HEK293T (cell line): ENCODE data around the gene SMIM10L1.

ENCODE experiments used
- CTCF ChIA-PET: fragments of 350-600 bp; formaldehyde crosslinking; extraction: SDS; loops from one replicate; lab custom pipeline; 2021; ENCODE audit warnings: antibody characterized with exemption, inconsistent platforms; lab: Yijun Ruan, JAX
- POLR2A ChIA-PET: fragments of 350-600 bp; formaldehyde crosslinking; extraction: SDS; loops from one replicate; lab custom pipeline; 2020; ENCODE audit warnings: antibody characterized with exemption, inconsistent platforms; lab: Yijun Ruan, JAX
- DNase-seq: peaks from one replicate; pipeline ENCODE4 v3.0.0; 2012; ENCODE audit warnings: mixed read lengths; ENCODE audit errors: extremely low spot score
- ARNT ChIP-seq: fragments of 450-650 bp; IDR thresholded peaks from 2 replicates; pipeline ENCODE4 v1.6.1; 2017; ENCODE audit warnings: mild to moderate bottlenecking
- BHLHE40 ChIP-seq: fragments of 450-650 bp; IDR thresholded peaks from 2 replicates; pipeline ENCODE4 v1.6.1; 2016; ENCODE audit warnings: mild to moderate bottlenecking, moderate library complexity, borderline replicate concordance
- CTBP1 ChIP-seq: fragments of 450-650 bp; IDR thresholded peaks from 2 replicates; pipeline ENCODE4 v1.6.1; 2016; ENCODE audit warnings: borderline replicate concordance
- ELF4 ChIP-seq: fragments of 450-650 bp; IDR thresholded peaks from 2 replicates; pipeline ENCODE4 v1.6.1; 2017; ENCODE audit warnings: antibody characterized with exemption
- FOXA1 ChIP-seq: fragments of 450-650 bp; IDR thresholded peaks from 2 replicates; pipeline ENCODE4 v1.6.1; 2016; ENCODE audit warnings: mild to moderate bottlenecking
- FOXK2 ChIP-seq: fragments of 450-650 bp; IDR thresholded peaks from 2 replicates; pipeline ENCODE4 v1.6.1; 2016; ENCODE audit warnings: mild to moderate bottlenecking
- FOXM1 ChIP-seq: fragments of 450-650 bp; IDR thresholded peaks from 2 replicates; pipeline ENCODE4 v1.6.1; 2017; ENCODE audit warnings: mild to moderate bottlenecking, borderline replicate concordance
- HDGF ChIP-seq: fragments of 450-650 bp; IDR thresholded peaks from 2 replicates; pipeline ENCODE4 v1.6.1; 2017; ENCODE audit warnings: antibody characterized with exemption, borderline replicate concordance
- L3MBTL2 ChIP-seq: fragments of 450-650 bp; conservative IDR thresholded peaks from 2 replicates; pipeline ENCODE4 v1.6.1; 2016; ENCODE audit warnings: mild to moderate bottlenecking
- LEF1 ChIP-seq: fragments of 450-650 bp; IDR thresholded peaks from 2 replicates; pipeline ENCODE4 v1.6.1; 2017; ENCODE audit warnings: mild to moderate bottlenecking, borderline replicate concordance
- NFRKB ChIP-seq: fragments of 450-650 bp; IDR thresholded peaks from 2 replicates; pipeline ENCODE4 v1.6.1; 2016; ENCODE audit warnings: mild to moderate bottlenecking, moderate library complexity
- SP1 ChIP-seq: fragments of 450-650 bp; IDR thresholded peaks from 2 replicates; pipeline ENCODE4 v1.6.1; 2017
- SUZ12 ChIP-seq: fragments of 450-650 bp; IDR thresholded peaks from 2 replicates; pipeline ENCODE4 v1.6.1; 2016; ENCODE audit warnings: mild to moderate bottlenecking
- TARDBP ChIP-seq: fragments of 450-650 bp; IDR thresholded peaks from 2 replicates; pipeline ENCODE4 v1.6.1; 2016
- ZNF384 ChIP-seq: fragments of 450-650 bp; IDR thresholded peaks from 2 replicates; pipeline ENCODE4 v1.6.1; 2016
- TF ChIP-seq, protein P1 (sequence below): fragments of 450-650 bp; IDR thresholded peaks from 2 replicates; pipeline ENCODE4 v1.6.1; 2016

The SMIM10L1 gene

DNA sequence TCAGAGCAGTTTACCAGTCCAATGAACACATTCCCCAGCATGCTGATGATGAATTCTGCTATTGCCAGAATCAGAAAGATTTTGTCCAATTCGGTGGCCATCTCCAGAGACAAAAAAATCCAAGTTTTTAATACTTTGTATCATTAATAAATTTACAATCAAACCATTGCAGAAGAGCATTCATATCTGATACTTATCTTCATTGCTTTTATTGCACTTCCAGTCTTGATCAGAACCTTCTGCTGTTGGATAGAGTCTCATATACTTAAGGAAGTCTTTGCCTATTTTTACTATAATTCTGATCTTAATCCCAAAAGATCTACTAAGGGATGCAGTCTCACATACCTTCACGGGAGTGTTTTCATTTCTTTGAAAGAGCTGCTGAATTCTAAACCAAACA is 15.8 kb downstream of the SMIM10L1 start, which contains the start of gene TAS2R42:
TSS of gene TAS2R42 (minus strand) at position 101 of the 400 bp plus-strand sequence. CDS start at position 101, 0 bp downstream.
- CTCF ChIA-PET: no interaction called here
- no peak for DNase-seq
- POLR2A ChIA-PET: interaction anchor here (1.8 kb wide), 1 partner anchor 15 kb away, joined by 10 read pairs; the partner anchor contains the start of gene SMIM10L1
- TF ChIP-seq FOXA1 (no peak), NFRKB (no peak), BHLHE40 (no peak), SP1 (no peak), FOXK2 (no peak), ARNT (no peak), TARDBP (no peak), CTBP1 (no peak), SUZ12 (no peak), ZNF384 (no peak), FOXM1 (no peak), HDGF (no peak), ELF4 (no peak), L3MBTL2 (no peak), LEF1 (no peak)
- TF ChIP-seq, protein P1, sequence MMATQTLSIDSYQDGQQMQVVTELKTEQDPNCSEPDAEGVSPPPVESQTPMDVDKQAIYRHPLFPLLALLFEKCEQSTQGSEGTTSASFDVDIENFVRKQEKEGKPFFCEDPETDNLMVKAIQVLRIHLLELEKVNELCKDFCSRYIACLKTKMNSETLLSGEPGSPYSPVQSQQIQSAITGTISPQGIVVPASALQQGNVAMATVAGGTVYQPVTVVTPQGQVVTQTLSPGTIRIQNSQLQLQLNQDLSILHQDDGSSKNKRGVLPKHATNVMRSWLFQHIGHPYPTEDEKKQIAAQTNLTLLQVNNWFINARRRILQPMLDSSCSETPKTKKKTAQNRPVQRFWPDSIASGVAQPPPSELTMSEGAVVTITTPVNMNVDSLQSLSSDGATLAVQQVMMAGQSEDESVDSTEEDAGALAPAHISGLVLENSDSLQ: no peak

DNA sequence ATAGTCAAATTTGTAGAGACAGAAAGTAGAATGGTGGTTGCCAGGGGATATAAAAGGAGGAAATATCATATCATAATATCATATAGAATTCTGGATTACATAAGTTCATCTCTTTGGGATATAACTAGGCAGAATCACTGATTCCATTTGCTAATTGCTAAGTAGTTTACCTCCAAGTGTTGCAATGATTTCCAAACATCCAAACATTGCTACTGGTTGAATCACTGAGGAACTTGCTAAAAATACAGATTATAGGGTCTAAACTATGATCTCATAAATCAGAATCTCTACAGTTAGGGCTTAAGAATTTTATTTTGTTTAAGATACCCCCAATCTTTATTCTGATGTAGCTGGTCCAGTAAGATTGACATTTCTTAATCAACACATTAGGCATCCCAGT is 31.8 kb downstream of the SMIM10L1 start:
- POLR2A ChIA-PET: no interaction called here
- TF ChIP-seq FOXM1 (no peak), CTBP1 (no peak), BHLHE40 (no peak), SUZ12 (no peak), FOXA1 (no peak), ARNT (no peak), LEF1 (no peak), SP1 (no peak), ELF4 (no peak), L3MBTL2 (no peak), FOXK2 (no peak), TARDBP (no peak), HDGF (no peak), ZNF384 (no peak), NFRKB (no peak)
- TF ChIP-seq, protein P1: no peak
- no peak for DNase-seq
- CTCF ChIA-PET: no interaction called here

DNA sequence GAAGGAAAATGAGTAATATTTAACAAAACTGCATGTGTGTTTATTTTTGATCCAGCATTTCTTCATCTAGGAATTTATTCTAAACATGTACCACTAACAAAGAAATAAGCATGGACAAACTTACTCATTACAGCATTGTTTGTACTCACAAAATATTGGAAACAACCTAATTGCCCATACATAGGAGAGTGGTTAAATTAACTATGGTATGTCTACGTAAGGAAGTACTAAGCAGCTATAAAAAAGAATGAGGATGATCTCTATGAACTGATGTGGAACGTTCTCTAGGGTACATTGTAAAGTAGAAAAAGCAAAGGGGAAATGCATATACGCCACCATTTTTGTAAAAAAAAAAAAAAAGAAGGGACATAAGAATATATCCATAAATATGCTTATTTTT is 33.2 kb downstream of the SMIM10L1 start:
- no peak for DNase-seq
- POLR2A ChIA-PET: no interaction called here
- TF ChIP-seq, protein P1: no peak
- TF ChIP-seq HDGF: no peak
- TF ChIP-seq ELF4: no peak
- no peak for TF ChIP-seq TARDBP
- TF ChIP-seq ZNF384: no peak
- TF ChIP-seq SP1: no peak
- no peak for TF ChIP-seq FOXA1
- TF ChIP-seq FOXK2: no peak
- CTCF ChIA-PET: no interaction called here

DNA sequence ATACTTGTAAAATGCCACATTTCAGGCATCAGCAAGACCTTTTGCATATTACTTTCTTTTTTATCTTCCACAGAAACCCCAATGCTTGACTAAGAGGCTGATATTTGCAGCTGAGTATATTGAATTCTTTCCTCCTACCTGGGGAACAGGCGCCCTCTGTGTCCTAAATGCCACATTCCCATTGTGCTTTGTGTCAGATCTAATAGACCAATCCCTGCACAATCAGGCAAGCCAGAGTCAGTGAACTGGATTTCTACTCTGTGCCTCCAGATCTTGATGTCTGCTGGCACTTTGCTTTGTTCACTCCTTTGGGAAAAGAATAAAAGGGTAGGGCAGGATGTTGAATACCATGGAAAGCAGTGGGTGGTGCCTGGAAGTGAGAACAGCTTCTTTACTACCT is 38.1 kb downstream of the SMIM10L1 start:
- POLR2A ChIA-PET: no interaction called here
- TF ChIP-seq FOXK2 (no peak), SP1 (no peak), CTBP1 (no peak), NFRKB (no peak), L3MBTL2 (no peak), ELF4 (no peak), ZNF384 (no peak), FOXM1 (no peak), SUZ12 (no peak), FOXA1 (no peak), HDGF (no peak)
- TF ChIP-seq, protein P1: no peak
- CTCF ChIA-PET: no interaction called here
- no peak for DNase-seq
